Endothelial cell of umbilical vein (primary cell): ENCODE data around the gene AFG3L2.

Experiments
- EZH2 ChIP-seq: IDR thresholded peaks from 2 replicates; pipeline ENCODE4 v1.6.1; 2012; ENCODE audit warnings: borderline replicate concordance, low read depth, mild to moderate bottlenecking, moderate library complexity, low read length, inconsistent platforms; ENCODE audit not compliant: severe bottlenecking
- MYC ChIP-seq: IDR thresholded peaks from one replicate; pipeline ENCODE4 v1.6.1; 2011; ENCODE audit warnings: mild to moderate bottlenecking, low read depth, low read length
- POLR2A ChIP-seq: IDR thresholded peaks from 2 replicates; pipeline ENCODE4 v1.6.1; 2012; ENCODE audit warnings: low read depth, mild to moderate bottlenecking, control low read depth, low read length
- POLR2AphosphoS5 ChIP-seq: IDR thresholded peaks from 2 replicates; pipeline ENCODE4 v1.6.1; 2012; ENCODE audit warnings: low read depth, mild to moderate bottlenecking, control low read depth, low read length, moderate library complexity; ENCODE audit not compliant: insufficient read depth
- TF ChIP-seq, protein P1 (sequence below), 2 donors: IDR thresholded peaks; 1 replicate in 1 of 2; 2 replicates in 1 of 2; pipeline ENCODE4 v1.5.1; 2011; ENCODE audit warnings: low read length in 2 of 2, mild to moderate bottlenecking in 2 of 2, moderate library complexity in 2 of 2, control low read depth in 1 of 2, inconsistent platforms in 1 of 2, low read depth in 1 of 2; ENCODE audit not compliant: insufficient read depth in 1 of 2; ENCODE audit errors: extremely low read depth in 1 of 2

DNA sequence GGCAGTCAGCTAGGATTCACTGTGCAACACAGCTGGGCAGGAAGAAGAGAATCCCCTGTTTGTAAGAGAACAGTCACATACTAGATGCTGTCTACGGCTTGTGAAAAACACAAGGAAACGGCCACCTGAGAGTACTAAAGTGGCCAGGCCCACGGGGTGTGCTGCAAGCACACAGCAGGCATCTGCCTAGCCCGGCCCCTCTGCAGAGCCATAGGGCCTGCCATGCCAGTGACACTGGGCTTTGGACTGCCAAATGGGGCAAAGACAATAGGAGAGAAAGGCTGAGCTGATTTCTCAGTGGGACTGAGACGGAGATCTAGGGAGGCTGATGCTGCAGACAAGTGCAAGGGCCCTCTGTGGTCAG, 58.7 kb downstream of the AFG3L2 start:
- TF ChIP-seq, protein P1, sequence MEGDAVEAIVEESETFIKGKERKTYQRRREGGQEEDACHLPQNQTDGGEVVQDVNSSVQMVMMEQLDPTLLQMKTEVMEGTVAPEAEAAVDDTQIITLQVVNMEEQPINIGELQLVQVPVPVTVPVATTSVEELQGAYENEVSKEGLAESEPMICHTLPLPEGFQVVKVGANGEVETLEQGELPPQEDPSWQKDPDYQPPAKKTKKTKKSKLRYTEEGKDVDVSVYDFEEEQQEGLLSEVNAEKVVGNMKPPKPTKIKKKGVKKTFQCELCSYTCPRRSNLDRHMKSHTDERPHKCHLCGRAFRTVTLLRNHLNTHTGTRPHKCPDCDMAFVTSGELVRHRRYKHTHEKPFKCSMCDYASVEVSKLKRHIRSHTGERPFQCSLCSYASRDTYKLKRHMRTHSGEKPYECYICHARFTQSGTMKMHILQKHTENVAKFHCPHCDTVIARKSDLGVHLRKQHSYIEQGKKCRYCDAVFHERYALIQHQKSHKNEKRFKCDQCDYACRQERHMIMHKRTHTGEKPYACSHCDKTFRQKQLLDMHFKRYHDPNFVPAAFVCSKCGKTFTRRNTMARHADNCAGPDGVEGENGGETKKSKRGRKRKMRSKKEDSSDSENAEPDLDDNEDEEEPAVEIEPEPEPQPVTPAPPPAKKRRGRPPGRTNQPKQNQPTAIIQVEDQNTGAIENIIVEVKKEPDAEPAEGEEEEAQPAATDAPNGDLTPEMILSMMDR (IDR thresholded peaks at IDR 0.05; ENCODE audit: extremely low read depth in 1 of 2, insufficient read depth in 1 of 2, low read depth in 1 of 2, low read length in 2 of 2), result no peak
- TF ChIP-seq POLR2AphosphoS5, result no peak
- no peak for TF ChIP-seq MYC
- no peak for TF ChIP-seq POLR2A
- TF ChIP-seq EZH2, result no peak
